A549 (cell line): ENCODE data around the gene PIGB. TPM values are rescaled to one million over a fixed set of nuclear protein-coding genes. Genes with fewer than 3 reads are reported as not detected.

ENCODE experiments used
- ATAC-seq, 2 experiments: fragments of 200-7000 bp in 1 of 2; fragments of >200 bp in 1 of 2; cut with Nextera tagmentation in 1 of 2; cut with Tn5 transposase in 1 of 2; 3 replicates each; pipeline versions ENCODE4 v1.8.0 to v1.9.1; 2018 to 2020; ENCODE audit warnings: mild to moderate bottlenecking in 1 of 2, moderate library complexity in 1 of 2
- CTCF ChIA-PET: fragments of 300-600 bp; sonication (Branson Sonifier 250); formaldehyde crosslinking; extraction: SDS; loops from one replicate; lab custom pipeline; 2021; ENCODE audit warnings: antibody characterized with exemption, inconsistent platforms; lab: Yijun Ruan, JAX
- POLR2A ChIA-PET: fragments of 350-600 bp; formaldehyde crosslinking; extraction: SDS; loops from one replicate; lab custom pipeline; 2021; ENCODE audit warnings: antibody characterized with exemption, inconsistent platforms; lab: Yijun Ruan, JAX
- DNase-seq, 2 experiments: peaks; one replicate each; pipeline versions ENCODE4 v3.0.0 to v3.0.0-alpha.2; 2011 to 2016; ENCODE audit warnings: low read depth in 1 of 2, low spot score in 1 of 2
- FAIRE-seq: peaks from 2 replicates; lab custom pipeline; 2011; peaks lifted over from hg19 to GRCh38; lab: Jason Lieb, UNC
- H3K27ac ChIP-seq, 2 experiments: fragments of >200 bp; sonication (Bioruptor Twin); formaldehyde crosslinking; 3 replicates each; pipeline ENCODE4 v1.5.1; 2016 to 2017
- H3K4me1 ChIP-seq: fragments of >200 bp; sonication (Bioruptor Twin); formaldehyde crosslinking; 3 replicates; pipeline ENCODE4 v1.6.1; 2016
- H3K4me2 ChIP-seq: fragments of >200 bp; sonication (Bioruptor Twin); formaldehyde crosslinking; 3 replicates; pipeline ENCODE4 v1.6.1; 2016
- H3K4me3 ChIP-seq: fragments of >200 bp; sonication (Bioruptor Twin); formaldehyde crosslinking; 3 replicates; pipeline ENCODE4 v1.5.1; 2016
- H3K9me3 ChIP-seq: fragments of >200 bp; sonication (Bioruptor Twin); formaldehyde crosslinking; 3 replicates; pipeline ENCODE4 v1.6.1; 2016
- BHLHE40 ChIP-seq: IDR thresholded peaks from 2 replicates; pipeline ENCODE4 v1.6.1; 2012; ENCODE audit warnings: low read depth, low read length, inconsistent platforms
- CTCF ChIP-seq: fragments of >200 bp; sonication (Bioruptor Twin); formaldehyde crosslinking; IDR thresholded peaks from 3 replicates; pipeline ENCODE4 v1.5.1; 2016
- E2F6 ChIP-seq: IDR thresholded peaks from 2 replicates; pipeline ENCODE4 v1.6.1; 2012; ENCODE audit warnings: low read depth, borderline replicate concordance
- EHMT2 ChIP-seq: fragments of 200-600 bp; sonication (generic); IDR thresholded peaks from 2 replicates; pipeline ENCODE4 v1.6.1; 2016; ENCODE audit warnings: antibody characterized with exemption, low read depth, mild to moderate bottlenecking, moderate library complexity
- EP300 ChIP-seq, 2 experiments: fragments of >200 bp; sonication (Bioruptor Twin); formaldehyde crosslinking; IDR thresholded peaks; 2 replicates in 1 of 2; 3 replicates in 1 of 2; pipeline ENCODE4 v1.6.1; 2016 to 2017
- FOSL2 ChIP-seq, 2 experiments: fragments of 450-650 bp in 1 of 2; fragments of >200 bp in 1 of 2; sonication (Bioruptor Twin) in 1 of 2; formaldehyde crosslinking; IDR thresholded peaks; 2 replicates each; pipeline versions ENCODE4 v1.5.0 to v1.6.1; 2016 to 2020; ENCODE audit warnings: mild to moderate bottlenecking in 1 of 2, moderate library complexity in 1 of 2
- GATA3 ChIP-seq: IDR thresholded peaks from 2 replicates; pipeline ENCODE4 v1.6.1; 2012; ENCODE audit warnings: borderline replicate concordance
- HDAC2 ChIP-seq: fragments of 200-600 bp; sonication (generic); IDR thresholded peaks from 2 replicates; pipeline ENCODE4 v1.6.1; 2016
- HOXA7 ChIP-seq: fragments of 250-450 bp; sonication (Bioruptor Pico); IDR thresholded peaks from 2 replicates; pipeline ENCODE4 v1.5.0; 2020; ENCODE audit warnings: mild to moderate bottlenecking, moderate library complexity
- HOXB13 ChIP-seq: fragments of 250-450 bp; sonication (Bioruptor Pico); IDR thresholded peaks from 2 replicates; pipeline ENCODE4 v1.5.0; 2020; ENCODE audit warnings: low read depth, mild to moderate bottlenecking, moderate library complexity
- HOXB5 ChIP-seq: fragments of 250-450 bp; sonication (Bioruptor Pico); IDR thresholded peaks from 2 replicates; pipeline ENCODE4 v1.5.0; 2020; ENCODE audit warnings: mild to moderate bottlenecking, moderate library complexity
- KDM5A ChIP-seq: fragments of 200-600 bp; sonication (generic); IDR thresholded peaks from 2 replicates; pipeline ENCODE4 v1.6.1; 2016; ENCODE audit warnings: antibody characterized with exemption, mild to moderate bottlenecking
- NFE2L2 ChIP-seq: fragments of 150-350 bp; conservative IDR thresholded peaks from 2 replicates; pipeline ENCODE4 v1.6.1; 2014; ENCODE audit warnings: low read length
- NPAS2 ChIP-seq: fragments of 250-450 bp; sonication (Bioruptor Pico); IDR thresholded peaks from 2 replicates; pipeline ENCODE4 v1.8.0; 2022; ENCODE audit warnings: mild to moderate bottlenecking, moderate library complexity, borderline replicate concordance
- NR3C1 ChIP-seq: fragments of >200 bp; sonication (Bioruptor Twin); formaldehyde crosslinking; IDR thresholded peaks from 3 replicates; pipeline ENCODE4 v1.6.1; 2017
- PHF8 ChIP-seq: fragments of 200-600 bp; sonication (generic); IDR thresholded peaks from 2 replicates; pipeline ENCODE4 v1.6.1; 2016; ENCODE audit warnings: low read depth, mild to moderate bottlenecking, antibody characterized with exemption, moderate library complexity, borderline replicate concordance
- POLR2AphosphoS2 ChIP-seq: conservative IDR thresholded peaks from 2 replicates; pipeline ENCODE4 v1.6.1; 2012; ENCODE audit warnings: low read length, improper control_type of control experiment, inconsistent platforms
- REST ChIP-seq: fragments of 200-600 bp; sonication (generic); IDR thresholded peaks from 2 replicates; pipeline ENCODE4 v1.6.1; 2016; ENCODE audit warnings: antibody characterized with exemption, mild to moderate bottlenecking, moderate library complexity
- TFCP2L1 ChIP-seq: fragments of 250-450 bp; sonication (Bioruptor Pico); IDR thresholded peaks from 2 replicates; pipeline ENCODE4 v1.5.0; 2021; ENCODE audit warnings: mild to moderate bottlenecking
- ZFP36 ChIP-seq: fragments of 450-650 bp; IDR thresholded peaks from 2 replicates; pipeline ENCODE4 v1.6.1; 2014; ENCODE audit warnings: borderline replicate concordance; ENCODE audit not compliant: partially characterized antibody
- WGBS: methylation state at CpG from one replicate; pipeline ENCODE4 v1.1.6; 2017; ENCODE audit errors: missing lambda C conversion rate; 5-methylcytosine and 5-hydroxymethylcytosine counted together
- polyA plus RNA-seq, 4 experiments: library from polyadenylated mRNA; depleted of rRNA in 3 of 4; stranded (reverse); fragments of >200 nt; fragmentation: RNase III in 1 of 4; extraction: RNeasy Plus Mini Kit Qiagen cat#74134 plus additional on column Dnase treatment in 1 of 4; gene quantifications; 2 replicates in 3 of 4; 3 replicates in 1 of 4; pipeline ENCODE4 v1.2.3, GENCODE V29; 2011 to 2017
- TF ChIP-seq, protein P1 (sequence below): fragments of 150-350 bp; IDR thresholded peaks from 2 replicates; pipeline ENCODE4 v1.6.1; 2014; ENCODE audit warnings: low read depth, mild to moderate bottlenecking, low read length

PIGB gene
- polyA plus RNA-seq, 2 of the 4 experiments (the other 2 are of a cell fraction), result 21.5 to 43.3 TPM

GRCh38 chr15:55319537-55320237 is 665 bp downstream of the PIGB start (continued):
- no peak for TF ChIP-seq E2F6
- TF ChIP-seq GATA3, result no peak
- no peak for TF ChIP-seq NR3C1
- TF ChIP-seq PHF8, result no peak; the same call in 1 of the 2 replicates
- no peak for TF ChIP-seq ZFP36
- TF ChIP-seq HDAC2, result peak; percentile 100
- TF ChIP-seq POLR2AphosphoS2, result no peak
- TF ChIP-seq NFE2L2, result no peak

DNA sequence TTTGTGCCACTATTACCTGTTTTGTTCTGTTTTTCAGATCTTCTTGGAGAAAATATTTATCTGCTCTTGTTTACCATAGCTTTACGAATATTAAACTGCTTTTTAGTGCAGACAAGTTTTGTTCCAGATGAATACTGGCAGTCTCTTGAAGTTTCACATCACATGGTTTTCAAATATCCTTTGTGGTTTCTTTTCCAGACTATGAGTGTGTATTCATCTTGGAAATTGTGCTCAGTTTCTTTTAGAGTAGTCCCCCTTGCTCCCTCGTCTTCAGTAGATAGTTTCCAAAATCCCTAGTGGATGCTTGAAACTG is 1.2 kb downstream of the PIGB start:
- ChIA-PET CTCF (interaction anchor here (1.1 to 2.5 kb wide), 4 partner anchors 29 to 115 kb away, joined by 4 to 14 read pairs (median 8); partner anchors contain the start of genes CCPG1 and PIERCE2), POLR2A (no interaction called here)
- WGBS, result 79% methylated on average over 2 of the region's 2 CpGs
- TF ChIP-seq KDM5A, result no peak
- TF ChIP-seq PHF8, result no peak
- TF ChIP-seq HOXB5 (CRISPR knock-in tag), result no peak
- no peak for TF ChIP-seq NR3C1
- TF ChIP-seq BHLHE40, result no peak
- no peak for TF ChIP-seq HOXA7 (CRISPR knock-in tag)
- H3K4me2 ChIP-seq, result peak overlapping the region; percentile 72
- H3K9me3 ChIP-seq, result no peaks in the 10 kb centered on the region
- DNase-seq (no peak), ATAC-seq (no peak), FAIRE-seq (no peak)
- peaks cover 21% of the 10 kb centered on the region for H3K4me1 ChIP-seq
- peak overlapping the region; percentile 62; the same call in 2 of the 3 replicates for H3K4me3 ChIP-seq
- peak overlapping the region; percentile 34 to 85; a peak in 3 of 6 replicates for H3K27ac ChIP-seq

DNA sequence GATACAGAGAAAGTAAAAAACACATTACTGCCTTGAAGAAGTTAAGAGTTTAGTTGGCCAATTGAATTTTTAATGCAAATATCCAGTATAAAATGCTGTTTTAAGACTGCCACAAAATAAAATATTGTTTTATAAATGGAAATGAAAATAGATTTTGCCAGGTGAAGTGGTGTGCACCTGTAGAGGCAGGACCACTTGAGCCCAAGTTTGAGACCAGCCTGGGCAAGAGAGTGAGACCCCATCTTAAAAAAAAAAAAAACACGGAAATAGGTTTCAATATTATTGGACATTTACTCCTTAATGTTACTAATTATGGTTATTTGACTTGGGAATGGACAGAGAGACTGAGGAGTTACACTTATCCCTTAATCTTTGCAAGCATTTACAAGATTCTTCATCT is 1.9 kb downstream of the PIGB start:
- DNase-seq, result no peak
- Histone ChIP-seq H3K4me1 (peaks cover 21% of the 10 kb centered on the region), H3K4me2 (no peak overlapping the region; the same call in 2 of the 3 replicates), H3K27ac (no peak overlapping the region), H3K4me3 (no peak overlapping the region), H3K9me3 (no peaks in the 10 kb centered on the region)
- TF ChIP-seq TFCP2L1 (CRISPR knock-in tag) (no peak), KDM5A (no peak), BHLHE40 (no peak), HOXB13 (no peak), FOSL2 (IDR thresholded peaks at IDR 0.05) (no peak), FOSL2 (CRISPR knock-in tag; IDR thresholded peaks at IDR 0.05) (no peak), CTCF (no peak)
- 82% methylated on average over 1 of the region's 1 CpG for WGBS
- CTCF ChIA-PET, result no interaction called here
- FAIRE-seq, result no peak
- POLR2A ChIA-PET, result no interaction called here
- ATAC-seq, result no peak

GRCh38 chr15:55322467-55322866 is 3.4 kb downstream of the PIGB start:
- no peak overlapping the region for H3K4me3 ChIP-seq
- POLR2A ChIA-PET, result no interaction called here
- FAIRE-seq, result no peak
- no peaks in the 10 kb centered on the region for H3K9me3 ChIP-seq
- no peak overlapping the region for H3K27ac ChIP-seq
- no peak for ATAC-seq
- H3K4me2 ChIP-seq, result no peak overlapping the region
- TF ChIP-seq EHMT2, result no peak
- TF ChIP-seq EP300 (IDR thresholded peaks at IDR 0.05), result no peak
- TF ChIP-seq, protein P1, sequence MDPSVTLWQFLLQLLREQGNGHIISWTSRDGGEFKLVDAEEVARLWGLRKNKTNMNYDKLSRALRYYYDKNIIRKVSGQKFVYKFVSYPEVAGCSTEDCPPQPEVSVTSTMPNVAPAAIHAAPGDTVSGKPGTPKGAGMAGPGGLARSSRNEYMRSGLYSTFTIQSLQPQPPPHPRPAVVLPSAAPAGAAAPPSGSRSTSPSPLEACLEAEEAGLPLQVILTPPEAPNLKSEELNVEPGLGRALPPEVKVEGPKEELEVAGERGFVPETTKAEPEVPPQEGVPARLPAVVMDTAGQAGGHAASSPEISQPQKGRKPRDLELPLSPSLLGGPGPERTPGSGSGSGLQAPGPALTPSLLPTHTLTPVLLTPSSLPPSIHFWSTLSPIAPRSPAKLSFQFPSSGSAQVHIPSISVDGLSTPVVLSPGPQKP, result no peak
- TF ChIP-seq NPAS2 (CRISPR knock-in tag), result no peak
- TF ChIP-seq REST, result no peak
- DNase-seq, result no peak
- 87% methylated on average over 5 of the region's 5 CpGs for WGBS
- H3K4me1 ChIP-seq, result peaks cover 14% of the 10 kb centered on the region
- CTCF ChIA-PET, result no interaction called here
